GM23338 (cell line): ENCODE data around the gene COA8. TPM values are rescaled to one million over a fixed set of nuclear protein-coding genes. Genes with fewer than 3 reads are reported as not detected.

Experiments
- ATAC-seq: fragments of 200-7000 bp; cut with Tn5 transposase; 3 replicates; pipeline ENCODE4 v1.9.1; 2020
- DNase-seq: peaks from one replicate; pipeline ENCODE4 v3.0.0-alpha.2; 2015; ENCODE audit warnings: low spot score
- H2AFZ ChIP-seq: fragments of 200-600 bp; sonication (generic); 2 replicates; pipeline ENCODE4 v1.8.0; 2016; ENCODE audit warnings: antibody characterized with exemption, mild to moderate bottlenecking, moderate library complexity
- H3F3A ChIP-seq: fragments of 200-600 bp; sonication (generic); replicated peaks from 2 replicates; pipeline ENCODE4 v1.8.0; 2017; ENCODE audit warnings: antibody characterized with exemption, mixed run types, low read depth
- H3K27ac ChIP-seq: fragments of 200-600 bp; sonication (generic); 2 replicates; pipeline ENCODE4 v1.6.1; 2016; ENCODE audit warnings: low read depth
- H3K27me3 ChIP-seq: fragments of 200-600 bp; sonication (generic); 2 replicates; pipeline ENCODE4 v1.8.0; 2016; ENCODE audit warnings: mild to moderate bottlenecking, mixed run types, moderate library complexity; ENCODE audit not compliant: insufficient read depth
- H3K36me3 ChIP-seq: fragments of 200-600 bp; sonication (generic); 2 replicates; pipeline ENCODE4 v1.8.0; 2016; ENCODE audit warnings: mild to moderate bottlenecking; ENCODE audit not compliant: insufficient read depth
- H3K4me1 ChIP-seq: fragments of 200-600 bp; sonication (generic); 2 replicates; pipeline ENCODE4 v1.8.0; 2016; ENCODE audit warnings: mild to moderate bottlenecking, moderate library complexity; ENCODE audit not compliant: insufficient read depth
- H3K4me2 ChIP-seq: fragments of 200-600 bp; sonication (generic); 2 replicates; pipeline ENCODE4 v1.7.1; 2017; ENCODE audit warnings: mixed run types
- H3K4me3 ChIP-seq: fragments of 200-600 bp; sonication (generic); 2 replicates; pipeline ENCODE4 v1.6.1; 2016; ENCODE audit warnings: mixed run types
- H3K79me2 ChIP-seq: fragments of 200-600 bp; sonication (generic); replicated peaks from 2 replicates; pipeline ENCODE4 v1.8.0; 2017; ENCODE audit warnings: mild to moderate bottlenecking; ENCODE audit not compliant: insufficient read depth
- H3K9me2 ChIP-seq: fragments of 200-600 bp; sonication (generic); 2 replicates; pipeline ENCODE4 v1.8.0; 2017; ENCODE audit not compliant: insufficient read depth
- H4K20me1 ChIP-seq: fragments of 200-600 bp; sonication (generic); replicated peaks from 2 replicates; pipeline ENCODE4 v1.8.0; 2017; ENCODE audit warnings: mild to moderate bottlenecking; ENCODE audit not compliant: insufficient read depth
- H3K27ac Mint-ChIP-seq: 2 replicates; pipeline ENCODE4 v1.8.0; 2020; ENCODE audit warnings: inconsistent platforms, mild to moderate bottlenecking, moderate library complexity, mixed read lengths
- H3K27me3 Mint-ChIP-seq: 3 replicates; pipeline ENCODE4 v1.8.0; 2022; ENCODE audit warnings: low read depth, mild to moderate bottlenecking, moderate library complexity, mixed read lengths, inconsistent platforms; ENCODE audit not compliant: insufficient read depth, poor library complexity
- H3K36me3 Mint-ChIP-seq: 3 replicates; pipeline ENCODE4 v1.8.0; 2021; ENCODE audit warnings: low read depth, mild to moderate bottlenecking, inconsistent platforms, moderate library complexity, mixed read lengths
- H3K4me1 Mint-ChIP-seq: 3 replicates; pipeline ENCODE4 v1.8.0; 2020; ENCODE audit warnings: mild to moderate bottlenecking, inconsistent platforms, mixed read lengths
- H3K4me3 Mint-ChIP-seq: 3 replicates; pipeline ENCODE4 v1.8.0; 2021; ENCODE audit warnings: moderate library complexity, mild to moderate bottlenecking, inconsistent platforms, mixed read lengths
- H3K9me3 Mint-ChIP-seq: 3 replicates; pipeline ENCODE4 v1.8.0; 2020; ENCODE audit warnings: moderate library complexity, mild to moderate bottlenecking, inconsistent platforms, mixed read lengths
- EZH2phosphoT487 ChIP-seq: fragments of 200-600 bp; sonication (generic); IDR thresholded peaks from one replicate; pipeline ENCODE4 v1.8.1; 2018; ENCODE audit warnings: antibody characterized with exemption; ENCODE audit not compliant: unreplicated experiment
- NANOG ChIP-seq: IDR thresholded peaks from 2 replicates; pipeline ENCODE4 v1.6.1; 2016; ENCODE audit warnings: antibody characterized with exemption, borderline replicate concordance
- POLR2AphosphoS5 ChIP-seq: IDR thresholded peaks from 2 replicates; pipeline ENCODE4 v1.6.1; 2016; ENCODE audit warnings: antibody characterized with exemption, low read depth
- STAT1 ChIP-seq: IDR thresholded peaks from one replicate; pipeline ENCODE4 v1.6.1; 2016; ENCODE audit warnings: antibody characterized with exemption; ENCODE audit not compliant: unreplicated experiment
- ZNF114 ChIP-seq: fragments of 250-450 bp; sonication (Bioruptor Pico); IDR thresholded peaks from 2 replicates; pipeline ENCODE4 v1.5.0; 2020; ENCODE audit warnings: mild to moderate bottlenecking, moderate library complexity
- polyA plus RNA-seq: library from polyadenylated mRNA; unstranded; fragments of >200 nt; fragmentation: Nextera tagmentation; extraction: Ambion mirVana; gene quantifications from 2 replicates; pipeline ENCODE4 v1.2.1, GENCODE V29; 2016
- total RNA-seq: library from RNA; depleted of rRNA; stranded (reverse); fragments of >200 nt; shearing (Covaris generic); gene quantifications from 2 replicates; pipeline ENCODE4 v1.2.3, GENCODE V29; 2014
- TF ChIP-seq, protein P1 (sequence below): IDR thresholded peaks from 2 replicates; pipeline ENCODE4 v1.6.1; 2016; ENCODE audit warnings: antibody characterized with exemption
- TF ChIP-seq, protein P2 (sequence below), 2 experiments: fragments of 200-600 bp in 1 of 2; sonication (generic) in 1 of 2; conservative IDR thresholded peaks; 2 replicates each; pipeline versions ENCODE4 v1.5.1 to v1.6.1; 2016 to 2017; ENCODE audit warnings: antibody characterized with exemption in 2 of 2, low read depth in 2 of 2, mild to moderate bottlenecking in 2 of 2, moderate library complexity in 1 of 2

The COA8 gene
- total and polyA plus RNA-seq, 2 experiments from 2014 or later = 61.3 to 130 TPM

GRCh38 chr14:103533999-103534575 lies 28.7 kb upstream of the COA8 start:
- Mint-ChIP-seq H3K27me3 (peaks cover 14% of the 10 kb centered on the region), H3K4me1 (peaks cover 9% of the 10 kb centered on the region), H3K9me3 (no peaks in the 10 kb centered on the region; the same call in 2 of the 3 replicates), H3K4me3 (no peak overlapping the region), H3K36me3 (peaks cover 4% of the 10 kb centered on the region; the same call in 1 of the 3 replicates), H3K27ac (no peak overlapping the region)
- H3K27ac ChIP-seq = no peak overlapping the region
- no peak overlapping the region for H2AFZ ChIP-seq
- no peaks in the 10 kb centered on the region for H3F3A ChIP-seq
- TF ChIP-seq, protein P1, sequence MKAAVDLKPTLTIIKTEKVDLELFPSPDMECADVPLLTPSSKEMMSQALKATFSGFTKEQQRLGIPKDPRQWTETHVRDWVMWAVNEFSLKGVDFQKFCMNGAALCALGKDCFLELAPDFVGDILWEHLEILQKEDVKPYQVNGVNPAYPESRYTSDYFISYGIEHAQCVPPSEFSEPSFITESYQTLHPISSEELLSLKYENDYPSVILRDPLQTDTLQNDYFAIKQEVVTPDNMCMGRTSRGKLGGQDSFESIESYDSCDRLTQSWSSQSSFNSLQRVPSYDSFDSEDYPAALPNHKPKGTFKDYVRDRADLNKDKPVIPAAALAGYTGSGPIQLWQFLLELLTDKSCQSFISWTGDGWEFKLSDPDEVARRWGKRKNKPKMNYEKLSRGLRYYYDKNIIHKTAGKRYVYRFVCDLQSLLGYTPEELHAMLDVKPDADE = no peak
- TF ChIP-seq ZNF114 (CRISPR knock-in tag) (no peak), NANOG (no peak), EZH2phosphoT487 (no peak), POLR2AphosphoS5 (no peak), STAT1 (no peak)
- TF ChIP-seq, protein P2, sequence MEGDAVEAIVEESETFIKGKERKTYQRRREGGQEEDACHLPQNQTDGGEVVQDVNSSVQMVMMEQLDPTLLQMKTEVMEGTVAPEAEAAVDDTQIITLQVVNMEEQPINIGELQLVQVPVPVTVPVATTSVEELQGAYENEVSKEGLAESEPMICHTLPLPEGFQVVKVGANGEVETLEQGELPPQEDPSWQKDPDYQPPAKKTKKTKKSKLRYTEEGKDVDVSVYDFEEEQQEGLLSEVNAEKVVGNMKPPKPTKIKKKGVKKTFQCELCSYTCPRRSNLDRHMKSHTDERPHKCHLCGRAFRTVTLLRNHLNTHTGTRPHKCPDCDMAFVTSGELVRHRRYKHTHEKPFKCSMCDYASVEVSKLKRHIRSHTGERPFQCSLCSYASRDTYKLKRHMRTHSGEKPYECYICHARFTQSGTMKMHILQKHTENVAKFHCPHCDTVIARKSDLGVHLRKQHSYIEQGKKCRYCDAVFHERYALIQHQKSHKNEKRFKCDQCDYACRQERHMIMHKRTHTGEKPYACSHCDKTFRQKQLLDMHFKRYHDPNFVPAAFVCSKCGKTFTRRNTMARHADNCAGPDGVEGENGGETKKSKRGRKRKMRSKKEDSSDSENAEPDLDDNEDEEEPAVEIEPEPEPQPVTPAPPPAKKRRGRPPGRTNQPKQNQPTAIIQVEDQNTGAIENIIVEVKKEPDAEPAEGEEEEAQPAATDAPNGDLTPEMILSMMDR (conservative IDR thresholded peaks at IDR 0.05; ENCODE audit: low read depth in 2 of 2) = no peak
- no peak for ATAC-seq
- H4K20me1 ChIP-seq = peaks cover 10% of the 10 kb centered on the region
- H3K27me3 ChIP-seq = no peaks in the 10 kb centered on the region
- H3K4me3 ChIP-seq = no peak overlapping the region
- no peaks in the 10 kb centered on the region for H3K4me1 ChIP-seq
- H3K4me2 ChIP-seq = no peak overlapping the region
- H3K9me2 ChIP-seq = no peaks in the 10 kb centered on the region
- H3K79me2 ChIP-seq = peaks cover 22% of the 10 kb centered on the region
- DNase-seq = no peak
- H3K36me3 ChIP-seq = no peaks in the 10 kb centered on the region

DNA sequence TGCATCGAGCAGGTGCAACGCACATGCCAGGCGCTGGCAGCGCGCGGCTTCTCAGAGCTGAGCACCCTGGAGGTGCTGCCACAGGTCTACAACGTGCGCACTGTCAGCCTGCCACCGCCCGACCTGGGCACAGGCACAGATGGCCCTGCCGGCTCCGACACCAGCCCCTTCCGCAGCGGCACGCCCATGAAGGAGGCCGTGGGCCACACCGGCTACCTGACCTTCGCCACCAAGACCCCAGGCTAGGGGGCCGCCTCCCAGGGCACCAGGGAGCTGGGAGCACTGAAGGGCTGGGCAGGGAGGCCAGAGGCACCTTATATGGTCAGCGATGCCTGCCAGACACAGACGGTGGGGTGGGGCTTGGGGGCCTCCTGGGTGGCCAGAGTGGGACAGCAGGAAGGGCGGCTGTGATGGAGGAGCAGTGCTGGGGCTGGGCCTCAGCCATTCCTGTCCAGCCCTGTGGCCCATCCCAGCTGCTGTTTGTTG lies 28.1 kb upstream of the COA8 start:
- Mint-ChIP-seq H3K4me3 (no peak overlapping the region), H3K9me3 (no peaks in the 10 kb centered on the region), H3K27me3 (peaks cover 11% of the 10 kb centered on the region), H3K4me1 (peaks cover 11% of the 10 kb centered on the region), H3K27ac (no peak overlapping the region), H3K36me3 (peaks cover 4% of the 10 kb centered on the region; the same call in 1 of the 3 replicates)
- no peaks in the 10 kb centered on the region for H3K27me3 ChIP-seq
- peaks cover 10% of the 10 kb centered on the region for H4K20me1 ChIP-seq
- H3F3A ChIP-seq = no peaks in the 10 kb centered on the region
- ATAC-seq (no peak), DNase-seq (no peak)
- no peak overlapping the region for H3K4me2 ChIP-seq
- H3K36me3 ChIP-seq = no peaks in the 10 kb centered on the region
- H3K4me3 ChIP-seq = no peak overlapping the region
- TF ChIP-seq, protein P1 = no peak
- H3K27ac ChIP-seq = no peak overlapping the region
- H3K9me2 ChIP-seq = no peaks in the 10 kb centered on the region
- no peak overlapping the region for H2AFZ ChIP-seq
- H3K4me1 ChIP-seq = no peaks in the 10 kb centered on the region
- peaks cover 18% of the 10 kb centered on the region for H3K79me2 ChIP-seq
